K562 (cell line): ENCODE data around the gene ATF3. TPM values are rescaled to one million over a fixed set of nuclear protein-coding genes. Genes with fewer than 3 reads are reported as not detected.

Experiments used
- ATF1 ChIP-seq, 2 experiments: fragments of 450-650 bp in 1 of 2; IDR thresholded peaks; 2 replicates each; pipeline ENCODE4 v1.6.1; 2016; ENCODE audit warnings: missing compliant biosample characterization in 1 of 2, missing genetic modification characterization in 1 of 2
- CEBPG ChIP-seq, 3 experiments: fragments of 200-800 bp in 1 of 3; sonication (Bioruptor generic) in 1 of 3; sonication (generic) in 1 of 3; formaldehyde crosslinking in 1 of 3; IDR thresholded peaks in 2 of 3; conservative IDR thresholded peaks in 1 of 3; 2 replicates each; pipeline versions ENCODE4 v1.6.1 to v1.8.0; 2016 to 2022; ENCODE audit warnings: missing compliant biosample characterization in 2 of 3, missing genetic modification characterization in 2 of 3, mild to moderate bottlenecking in 1 of 3, missing genetic modification reagents in 1 of 3
- FOXK1 ChIP-seq: sonication (generic); formaldehyde crosslinking; IDR thresholded peaks from 2 replicates; pipeline ENCODE4 v1.8.0; 2022; ENCODE audit warnings: missing genetic modification reagents, mild to moderate bottlenecking, borderline replicate concordance
- HMGN3 ChIP-seq: IDR thresholded peaks from 2 replicates; pipeline ENCODE4 v1.6.1; 2011; ENCODE audit warnings: borderline replicate concordance, low read depth, mild to moderate bottlenecking, mixed read lengths, low read length; ENCODE audit not compliant: insufficient read length; ENCODE audit errors: extremely low read depth
- KLF6 ChIP-seq: fragments of 250-450 bp; sonication (Bioruptor Pico); IDR thresholded peaks from 2 replicates; pipeline ENCODE4 v1.4.0; 2020; ENCODE audit warnings: mild to moderate bottlenecking, moderate library complexity, borderline replicate concordance
- NELFE ChIP-seq: IDR thresholded peaks from 2 replicates; pipeline ENCODE4 v1.6.1; 2011; ENCODE audit warnings: mild to moderate bottlenecking; ENCODE audit not compliant: insufficient read depth, insufficient read length
- TARDBP ChIP-seq: fragments of 450-650 bp; IDR thresholded peaks from 2 replicates; pipeline ENCODE4 v1.6.1; 2016
- ZNF408 ChIP-seq: fragments of 250-450 bp; sonication (Bioruptor Pico); IDR thresholded peaks from 2 replicates; pipeline ENCODE4 v1.4.0; 2020; ENCODE audit warnings: low read depth, mild to moderate bottlenecking, moderate library complexity
- ZNF766 ChIP-seq: fragments of 200-800 bp; sonication (Bioruptor generic); conservative IDR thresholded peaks from 2 replicates; pipeline ENCODE4 v1.6.1; 2016; ENCODE audit warnings: missing genetic modification characterization, missing compliant biosample characterization
- polyA plus RNA-seq, 8 experiments: library from polyadenylated mRNA; depleted of rRNA in 4 of 8; stranded (reverse) in 5 of 8; unstranded in 3 of 8; fragments of >200 nt; fragmentation: Nextera tagmentation in 2 of 8; fragmentation: Illumina TruSeq in 1 of 8; extraction: Ambion mirVana in 2 of 8; extraction: Trizol in 1 of 8; gene quantifications; 2 replicates each; pipeline versions ENCODE4 v1.2.1 to v1.2.3, GENCODE V29; 2011 to 2014; ENCODE audit warnings: inconsistent platforms in 1 of 8, missing spikeins in 1 of 8
- total RNA-seq, 7 experiments: library from RNA; depleted of rRNA in 6 of 7; stranded (reverse); fragments of >200 nt in 6 of 7; fragmentation: Illumina TruSeq in 2 of 7; extraction: Trizol in 2 of 7; gene quantifications; 2 replicates each; pipeline versions ENCODE4 v1.2.1 to v1.2.3, GENCODE V29; 2011 to 2021; ENCODE audit warnings: low replicate concordance in 1 of 7
- TF ChIP-seq, protein P1 (sequence below): sonication (generic); formaldehyde crosslinking; IDR thresholded peaks from 2 replicates; pipeline ENCODE4 v1.8.0; 2023; ENCODE audit warnings: missing genetic modification reagents, mild to moderate bottlenecking, borderline replicate concordance
- TF ChIP-seq, protein P2 (sequence below): fragments of 250-450 bp; sonication (Bioruptor Pico); IDR thresholded peaks from 2 replicates; pipeline ENCODE4 v1.5.0; 2021; ENCODE audit warnings: mild to moderate bottlenecking, moderate library complexity
- TF ChIP-seq, protein P3 (sequence below): fragments of 250-450 bp; sonication (Bioruptor Pico); IDR thresholded peaks from 2 replicates; pipeline ENCODE4 v1.5.0; 2021
- TF ChIP-seq, protein P4 (sequence below): fragments of 150-350 bp; conservative IDR thresholded peaks from 2 replicates; pipeline ENCODE4 v1.6.1; 2014; ENCODE audit warnings: low read length

ATF3 gene
- total and polyA plus RNA-seq, 9 of the 15 experiments (the other 6 are each of a cell fraction or from before 2014, with no cell fraction given): 3.5 to 28.2 (median 19.8) TPM

DNA sequence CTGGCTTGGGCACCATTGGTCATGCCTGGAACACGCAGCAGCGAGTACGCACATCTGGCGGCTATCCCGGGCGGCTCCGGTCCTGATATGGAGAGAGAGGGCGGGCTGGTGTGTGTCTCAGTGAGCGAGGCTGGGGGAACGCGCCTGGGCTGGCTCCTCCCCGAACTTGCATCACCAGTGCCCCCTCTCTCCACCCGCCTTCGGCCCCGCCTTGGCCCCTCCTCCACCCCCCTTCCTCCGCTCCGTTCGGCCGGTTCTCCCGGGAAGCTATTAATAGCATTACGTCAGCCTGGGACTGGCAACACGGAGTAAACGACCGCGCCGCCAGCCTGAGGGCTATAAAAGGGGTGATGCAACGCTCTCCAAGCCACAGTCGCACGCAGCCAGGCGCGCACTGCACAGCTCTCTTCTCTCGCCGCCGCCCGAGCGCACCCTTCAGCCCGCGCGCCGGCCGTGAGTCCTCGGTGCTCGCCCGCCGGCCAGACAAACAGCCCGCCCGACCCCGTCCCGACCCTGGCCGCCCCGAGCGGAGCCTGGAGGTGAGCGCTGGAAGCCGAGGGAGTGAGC, at the start of gene ATF3 (continued):
- TF ChIP-seq, protein P1, sequence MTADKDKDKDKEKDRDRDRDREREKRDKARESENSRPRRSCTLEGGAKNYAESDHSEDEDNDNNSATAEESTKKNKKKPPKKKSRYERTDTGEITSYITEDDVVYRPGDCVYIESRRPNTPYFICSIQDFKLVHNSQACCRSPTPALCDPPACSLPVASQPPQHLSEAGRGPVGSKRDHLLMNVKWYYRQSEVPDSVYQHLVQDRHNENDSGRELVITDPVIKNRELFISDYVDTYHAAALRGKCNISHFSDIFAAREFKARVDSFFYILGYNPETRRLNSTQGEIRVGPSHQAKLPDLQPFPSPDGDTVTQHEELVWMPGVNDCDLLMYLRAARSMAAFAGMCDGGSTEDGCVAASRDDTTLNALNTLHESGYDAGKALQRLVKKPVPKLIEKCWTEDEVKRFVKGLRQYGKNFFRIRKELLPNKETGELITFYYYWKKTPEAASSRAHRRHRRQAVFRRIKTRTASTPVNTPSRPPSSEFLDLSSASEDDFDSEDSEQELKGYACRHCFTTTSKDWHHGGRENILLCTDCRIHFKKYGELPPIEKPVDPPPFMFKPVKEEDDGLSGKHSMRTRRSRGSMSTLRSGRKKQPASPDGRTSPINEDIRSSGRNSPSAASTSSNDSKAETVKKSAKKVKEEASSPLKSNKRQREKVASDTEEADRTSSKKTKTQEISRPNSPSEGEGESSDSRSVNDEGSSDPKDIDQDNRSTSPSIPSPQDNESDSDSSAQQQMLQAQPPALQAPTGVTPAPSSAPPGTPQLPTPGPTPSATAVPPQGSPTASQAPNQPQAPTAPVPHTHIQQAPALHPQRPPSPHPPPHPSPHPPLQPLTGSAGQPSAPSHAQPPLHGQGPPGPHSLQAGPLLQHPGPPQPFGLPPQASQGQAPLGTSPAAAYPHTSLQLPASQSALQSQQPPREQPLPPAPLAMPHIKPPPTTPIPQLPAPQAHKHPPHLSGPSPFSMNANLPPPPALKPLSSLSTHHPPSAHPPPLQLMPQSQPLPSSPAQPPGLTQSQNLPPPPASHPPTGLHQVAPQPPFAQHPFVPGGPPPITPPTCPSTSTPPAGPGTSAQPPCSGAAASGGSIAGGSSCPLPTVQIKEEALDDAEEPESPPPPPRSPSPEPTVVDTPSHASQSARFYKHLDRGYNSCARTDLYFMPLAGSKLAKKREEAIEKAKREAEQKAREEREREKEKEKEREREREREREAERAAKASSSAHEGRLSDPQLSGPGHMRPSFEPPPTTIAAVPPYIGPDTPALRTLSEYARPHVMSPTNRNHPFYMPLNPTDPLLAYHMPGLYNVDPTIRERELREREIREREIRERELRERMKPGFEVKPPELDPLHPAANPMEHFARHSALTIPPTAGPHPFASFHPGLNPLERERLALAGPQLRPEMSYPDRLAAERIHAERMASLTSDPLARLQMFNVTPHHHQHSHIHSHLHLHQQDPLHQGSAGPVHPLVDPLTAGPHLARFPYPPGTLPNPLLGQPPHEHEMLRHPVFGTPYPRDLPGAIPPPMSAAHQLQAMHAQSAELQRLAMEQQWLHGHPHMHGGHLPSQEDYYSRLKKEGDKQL: no peak
- TF ChIP-seq NELFE (peak; percentile 66), ZNF408 (CRISPR knock-in tag) (no peak), CEBPG (CRISPR knock-in tag; IDR thresholded peaks at IDR 0.05) (peak; percentile 100), CEBPG (tag; conservative IDR thresholded peaks at IDR 0.05 in 1 of 2, IDR thresholded peaks at IDR 0.05 in 1 of 2) (peak; percentile 99 to 100), HMGN3 (peak; percentile 97), TARDBP (no peak), ATF1 (CRISPR knock-in tag; IDR thresholded peaks at IDR 0.05) (peak; percentile 35; the same call in 1 of the 2 replicates), ATF1 (tag; IDR thresholded peaks at IDR 0.05) (peak; percentile 91), ZNF766 (CRISPR knock-in tag) (peak; percentile 89), FOXK1 (peak; percentile 92), KLF6 (CRISPR knock-in tag) (no peak)
- TF ChIP-seq, protein P2, sequence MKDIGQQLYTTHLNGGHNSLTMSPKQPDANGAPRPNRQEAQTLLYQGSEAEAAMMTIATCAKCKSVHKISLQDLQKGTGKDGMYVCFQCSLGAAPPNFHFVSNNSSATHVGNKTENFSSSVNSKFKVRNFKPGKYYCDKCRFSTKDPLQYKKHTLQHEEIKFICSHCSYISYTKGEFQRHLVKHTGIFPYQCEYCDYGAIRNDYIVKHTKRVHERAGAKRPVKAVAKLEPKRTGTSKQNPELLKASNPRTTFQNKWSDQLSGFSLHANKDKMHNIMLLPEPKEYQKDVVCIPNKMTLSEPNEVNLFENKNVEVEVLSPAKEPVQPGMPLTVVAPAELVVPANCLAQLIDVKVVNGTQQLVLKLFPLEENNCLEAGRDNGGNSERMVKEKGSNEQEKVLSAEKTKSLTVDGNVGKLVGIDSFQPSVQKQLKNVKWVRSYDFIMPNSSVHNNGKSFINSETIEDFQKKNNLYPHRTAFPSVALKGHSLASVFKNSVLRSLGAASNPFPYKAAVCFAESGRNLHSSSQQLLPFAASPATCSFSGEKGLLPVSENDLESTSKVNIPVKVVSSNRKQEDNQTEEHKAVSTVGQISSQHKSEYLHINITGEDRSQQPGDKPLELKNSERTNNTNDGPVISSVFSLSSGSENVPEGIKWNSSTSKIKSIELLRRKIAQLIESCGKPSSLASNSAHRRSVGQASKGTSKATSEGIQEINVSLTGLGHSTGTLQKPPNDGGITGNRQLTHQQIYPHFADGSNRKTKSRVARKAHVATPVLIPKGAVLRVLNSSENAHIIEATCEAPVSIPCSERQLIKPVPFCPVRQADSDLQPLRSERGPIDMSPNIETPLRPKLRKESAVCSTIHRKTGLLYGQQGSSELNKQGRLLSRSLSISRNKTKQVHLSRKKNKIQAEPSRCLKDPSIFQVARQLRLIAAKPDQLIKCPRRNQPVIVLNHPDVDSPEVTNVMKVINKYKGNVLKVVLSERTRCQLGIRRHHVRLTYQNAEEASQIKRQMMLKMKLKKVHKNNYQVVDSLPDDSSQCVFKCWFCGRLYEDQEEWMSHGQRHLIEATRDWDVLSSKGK (CRISPR knock-in tag): no peak
- TF ChIP-seq, protein P3, sequence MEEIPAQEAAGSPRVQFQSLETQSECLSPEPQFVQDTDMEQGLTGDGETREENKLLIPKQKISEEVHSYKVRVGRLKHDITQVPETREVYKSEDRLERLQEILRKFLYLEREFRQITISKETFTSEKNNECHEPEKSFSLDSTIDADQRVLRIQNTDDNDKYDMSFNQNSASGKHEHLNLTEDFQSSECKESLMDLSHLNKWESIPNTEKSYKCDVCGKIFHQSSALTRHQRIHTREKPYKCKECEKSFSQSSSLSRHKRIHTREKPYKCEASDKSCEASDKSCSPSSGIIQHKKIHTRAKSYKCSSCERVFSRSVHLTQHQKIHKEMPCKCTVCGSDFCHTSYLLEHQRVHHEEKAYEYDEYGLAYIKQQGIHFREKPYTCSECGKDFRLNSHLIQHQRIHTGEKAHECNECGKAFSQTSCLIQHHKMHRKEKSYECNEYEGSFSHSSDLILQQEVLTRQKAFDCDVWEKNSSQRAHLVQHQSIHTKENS: no peak
- TF ChIP-seq, protein P4, sequence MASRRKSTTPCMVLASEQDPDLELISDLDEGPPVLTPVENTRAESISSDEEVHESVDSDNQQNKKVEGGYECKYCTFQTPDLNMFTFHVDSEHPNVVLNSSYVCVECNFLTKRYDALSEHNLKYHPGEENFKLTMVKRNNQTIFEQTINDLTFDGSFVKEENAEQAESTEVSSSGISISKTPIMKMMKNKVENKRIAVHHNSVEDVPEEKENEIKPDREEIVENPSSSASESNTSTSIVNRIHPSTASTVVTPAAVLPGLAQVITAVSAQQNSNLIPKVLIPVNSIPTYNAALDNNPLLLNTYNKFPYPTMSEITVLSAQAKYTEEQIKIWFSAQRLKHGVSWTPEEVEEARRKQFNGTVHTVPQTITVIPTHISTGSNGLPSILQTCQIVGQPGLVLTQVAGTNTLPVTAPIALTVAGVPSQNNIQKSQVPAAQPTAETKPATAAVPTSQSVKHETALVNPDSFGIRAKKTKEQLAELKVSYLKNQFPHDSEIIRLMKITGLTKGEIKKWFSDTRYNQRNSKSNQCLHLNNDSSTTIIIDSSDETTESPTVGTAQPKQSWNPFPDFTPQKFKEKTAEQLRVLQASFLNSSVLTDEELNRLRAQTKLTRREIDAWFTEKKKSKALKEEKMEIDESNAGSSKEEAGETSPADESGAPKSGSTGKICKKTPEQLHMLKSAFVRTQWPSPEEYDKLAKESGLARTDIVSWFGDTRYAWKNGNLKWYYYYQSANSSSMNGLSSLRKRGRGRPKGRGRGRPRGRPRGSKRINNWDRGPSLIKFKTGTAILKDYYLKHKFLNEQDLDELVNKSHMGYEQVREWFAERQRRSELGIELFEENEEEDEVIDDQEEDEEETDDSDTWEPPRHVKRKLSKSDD: 0 out of 2 replicates have a peak, but pooled peaks have one; percentile 4
